HEK293 (cell line): ENCODE measurements around the gene RAB20.

Experiments
- CTCF ChIA-PET: fragments of 350-600 bp; formaldehyde crosslinking; extraction: SDS; loops from one replicate; lab custom pipeline; 2021; ENCODE audit warnings: antibody characterized with exemption; lab: Yijun Ruan, JAX
- POLR2A ChIA-PET: fragments of 300-600 bp; formaldehyde crosslinking; extraction: SDS; loops from one replicate; lab custom pipeline; 2020; ENCODE audit warnings: antibody characterized with exemption, inconsistent platforms; lab: Yijun Ruan, JAX
- H3K27ac ChIP-seq: fragments of 200-500 bp; sonication (Bioruptor generic); 2 replicates; pipeline ENCODE4 v1.5.1; 2014; ENCODE audit warnings: low read depth, low read length, control low read depth, inconsistent platforms; ENCODE audit errors: extremely low read depth
- H3K36me3 ChIP-seq, 2 experiments: fragments of 200-500 bp in 1 of 2; sonication (Bioruptor generic) in 1 of 2; 1 replicate in 1 of 2; 2 replicates in 1 of 2; pipeline ENCODE4 v1.5.1; 2014 to 2017; ENCODE audit warnings: inconsistent platforms in 2 of 2, low read length in 2 of 2; ENCODE audit not compliant: control insufficient read depth in 2 of 2, insufficient read depth in 1 of 2
- H3K4me1 ChIP-seq: fragments of 200-500 bp; sonication (Bioruptor generic); 2 replicates; pipeline ENCODE4 v1.5.1; 2014; ENCODE audit warnings: mild to moderate bottlenecking, low read length, inconsistent platforms; ENCODE audit not compliant: control insufficient read depth, insufficient read depth
- H3K4me3 ChIP-seq: 2 replicates; pipeline ENCODE4 v1.5.1; 2011; ENCODE audit warnings: low read depth, mild to moderate bottlenecking, control low read depth, low read length, moderate library complexity
- H3K9me3 ChIP-seq: fragments of 200-500 bp; sonication (Bioruptor generic); 2 replicates; pipeline ENCODE4 v1.5.1; 2014; ENCODE audit warnings: low read depth, low read length, inconsistent platforms; ENCODE audit not compliant: control insufficient read depth, insufficient read depth
- AEBP2 ChIP-seq: fragments of 450-650 bp; formaldehyde crosslinking; IDR thresholded peaks from 2 replicates; pipeline ENCODE4 v1.5.1; 2016; ENCODE audit warnings: missing biosample characterization, missing genetic modification characterization, borderline replicate concordance
- ATF2 ChIP-seq: fragments of 450-650 bp; formaldehyde crosslinking; IDR thresholded peaks from 2 replicates; pipeline ENCODE4 v1.5.1; 2016; ENCODE audit warnings: missing biosample characterization, missing genetic modification characterization, low read depth
- BCL11B ChIP-seq: fragments of 450-650 bp; formaldehyde crosslinking; IDR thresholded peaks from 2 replicates; pipeline ENCODE4 v1.5.1; 2016; ENCODE audit warnings: low read depth, missing biosample characterization, missing genetic modification characterization
- HIC1 ChIP-seq: fragments of 450-650 bp; formaldehyde crosslinking; IDR thresholded peaks from 2 replicates; pipeline ENCODE4 v1.5.1; 2016; ENCODE audit warnings: missing biosample characterization, missing genetic modification characterization
- KLF17 ChIP-seq: fragments of 450-650 bp; formaldehyde crosslinking; IDR thresholded peaks from 2 replicates; pipeline ENCODE4 v1.5.1; 2016; ENCODE audit warnings: missing biosample characterization, missing genetic modification characterization
- ZBTB10 ChIP-seq: fragments of 450-650 bp; formaldehyde crosslinking; IDR thresholded peaks from 2 replicates; pipeline ENCODE4 v1.5.1; 2016; ENCODE audit warnings: missing biosample characterization, missing genetic modification characterization
- ZBTB17 ChIP-seq: fragments of 450-650 bp; formaldehyde crosslinking; IDR thresholded peaks from 2 replicates; pipeline ENCODE4 v1.5.1; 2016; ENCODE audit warnings: missing biosample characterization, missing genetic modification characterization
- ZEB2 ChIP-seq: fragments of 450-650 bp; formaldehyde crosslinking; IDR thresholded peaks from 2 replicates; pipeline ENCODE4 v1.5.1; 2016; ENCODE audit warnings: missing biosample characterization, missing genetic modification characterization
- ZIC2 ChIP-seq: fragments of 450-650 bp; formaldehyde crosslinking; IDR thresholded peaks from 2 replicates; pipeline ENCODE4 v1.5.1; 2016; ENCODE audit warnings: missing biosample characterization, missing genetic modification characterization
- ZNF274 ChIP-seq, 2 experiments: fragments of 200-500 bp in 1 of 2; fragments of 450-650 bp in 1 of 2; sonication (Bioruptor generic) in 1 of 2; formaldehyde crosslinking in 1 of 2; IDR thresholded peaks; 2 replicates each; pipeline versions ENCODE4 v1.5.1 to v1.6.1; 2014 to 2016; ENCODE audit warnings: borderline replicate concordance in 1 of 2, inconsistent platforms in 1 of 2, low read length in 1 of 2, missing biosample characterization in 1 of 2, missing genetic modification characterization in 1 of 2
- ZNF341 ChIP-seq: fragments of 450-650 bp; formaldehyde crosslinking; IDR thresholded peaks from 2 replicates; pipeline ENCODE4; 2016; ENCODE audit warnings: low read depth, missing biosample characterization, missing genetic modification characterization
- ZNF48 ChIP-seq: fragments of 450-650 bp; formaldehyde crosslinking; IDR thresholded peaks from 2 replicates; pipeline ENCODE4 v1.5.1; 2016; ENCODE audit warnings: missing biosample characterization, missing genetic modification characterization
- ZNF600 ChIP-seq: fragments of 450-650 bp; formaldehyde crosslinking; IDR thresholded peaks from 2 replicates; pipeline ENCODE4 v1.5.1; 2016; ENCODE audit warnings: missing biosample characterization, missing genetic modification characterization
- ZNF629 ChIP-seq: fragments of 450-650 bp; formaldehyde crosslinking; IDR thresholded peaks from 2 replicates; pipeline ENCODE4 v1.5.1; 2017; ENCODE audit warnings: missing biosample characterization, missing genetic modification characterization
- TF ChIP-seq, protein P1 (sequence below): fragments of 450-650 bp; formaldehyde crosslinking; IDR thresholded peaks from 2 replicates; pipeline ENCODE4 v1.5.1; 2017; ENCODE audit warnings: missing biosample characterization, missing genetic modification characterization

The RAB20 gene

GRCh38 chr13:110575322-110576069 is 14.0 kb upstream of the RAB20 start:
- Histone ChIP-seq H3K27ac (no peak overlapping the region), H3K36me3 (no peaks in the 10 kb centered on the region), H3K4me1 (no peaks in the 10 kb centered on the region), H3K4me3 (no peak overlapping the region), H3K9me3 (no peaks in the 10 kb centered on the region)
- TF ChIP-seq ZBTB10 (tag by site-specific recombination) (no peak), ATF2 (tag by site-specific recombination) (peak; percentile 87), ZNF341 (peak; percentile 63), ZNF600 (tag by site-specific recombination) (peak; percentile 82), KLF17 (0 out of 2 replicates have a peak, but pooled peaks have one; percentile 34), HIC1 (0 out of 2 replicates have a peak, but pooled peaks have one; percentile 20), ZNF274 (IDR thresholded peaks at IDR 0.05; ENCODE audit: low read length) (no peak), ZNF274 (tag by site-specific recombination; IDR thresholded peaks at IDR 0.05; ENCODE audit: borderline replicate concordance) (no peak), ZNF48 (tag by site-specific recombination) (no peak), ZNF629 (tag by site-specific recombination) (peak; percentile 82), BCL11B (no peak), ZEB2 (tag by site-specific recombination) (no peak), ZBTB17 (tag by site-specific recombination) (0 out of 2 replicates have a peak, but pooled peaks have one; percentile 29), AEBP2 (no peak), ZIC2 (peak; percentile 64)
- TF ChIP-seq, protein P1, sequence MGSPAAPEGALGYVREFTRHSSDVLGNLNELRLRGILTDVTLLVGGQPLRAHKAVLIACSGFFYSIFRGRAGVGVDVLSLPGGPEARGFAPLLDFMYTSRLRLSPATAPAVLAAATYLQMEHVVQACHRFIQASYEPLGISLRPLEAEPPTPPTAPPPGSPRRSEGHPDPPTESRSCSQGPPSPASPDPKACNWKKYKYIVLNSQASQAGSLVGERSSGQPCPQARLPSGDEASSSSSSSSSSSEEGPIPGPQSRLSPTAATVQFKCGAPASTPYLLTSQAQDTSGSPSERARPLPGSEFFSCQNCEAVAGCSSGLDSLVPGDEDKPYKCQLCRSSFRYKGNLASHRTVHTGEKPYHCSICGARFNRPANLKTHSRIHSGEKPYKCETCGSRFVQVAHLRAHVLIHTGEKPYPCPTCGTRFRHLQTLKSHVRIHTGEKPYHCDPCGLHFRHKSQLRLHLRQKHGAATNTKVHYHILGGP (tag by site-specific recombination): no peak
- CTCF ChIA-PET: interaction anchor here (0.6 to 1.1 kb wide), 2 partner anchors 18 to 63 kb away, joined by 4 to 5 read pairs; no protein-coding TSS in a partner anchor
- POLR2A ChIA-PET: interaction anchor here (1.1 kb wide), 1 partner anchor 13 kb away, joined by 3 read pairs; no protein-coding TSS in a partner anchor
